IgD-negative memory B cell (primary cell): ENCODE data around the gene MCOLN2. TPM values are rescaled to one million over a fixed set of nuclear protein-coding genes. Genes with fewer than 3 reads are reported as not detected.

Experiments
- H3K27ac Mint-ChIP-seq, 3 donors: one replicate each; pipeline ENCODE4 v1.8.0; 2020 to 2022; ENCODE audit warnings: mild to moderate bottlenecking in 3 of 3, mixed read lengths in 3 of 3, moderate library complexity in 1 of 3
- H3K27me3 Mint-ChIP-seq: one replicate; pipeline ENCODE4 v1.8.0; 2021; ENCODE audit warnings: mixed read lengths
- H3K36me3 Mint-ChIP-seq: one replicate; pipeline ENCODE4 v1.8.0; 2020; ENCODE audit warnings: mild to moderate bottlenecking, mixed read lengths
- H3K4me1 Mint-ChIP-seq, 3 donors: one replicate each; pipeline ENCODE4 v1.8.0; 2020 to 2022; ENCODE audit warnings: mixed read lengths in 3 of 3, mild to moderate bottlenecking in 1 of 3
- H3K4me3 Mint-ChIP-seq, 4 donors: one replicate each; pipeline ENCODE4 v1.8.0; 2020 to 2022; ENCODE audit warnings: mild to moderate bottlenecking in 4 of 4, mixed read lengths in 4 of 4, moderate library complexity in 3 of 4
- H3K9me3 Mint-ChIP-seq, 3 donors: one replicate each; pipeline ENCODE4 v1.8.0; 2020 to 2021; ENCODE audit warnings: mixed read lengths in 3 of 3, mild to moderate bottlenecking in 1 of 3
- polyA plus RNA-seq: library from polyadenylated mRNA; unstranded; fragments of 300-500 nt; fragmentation: Illumina TruSeq; gene quantifications from one replicate; pipeline ENCODE4 v1.2.3, GENCODE V29; 2021

The MCOLN2 gene
- polyA plus RNA-seq, 1 donor from 2014 or later, result 12.4 TPM

- H3K27me3 Mint-ChIP-seq, result peaks cover 8% of the 10 kb centered on the region
- no peaks in the 10 kb centered on the region for H3K4me1 Mint-ChIP-seq
- H3K36me3 Mint-ChIP-seq, result peaks cover 7% of the 10 kb centered on the region
- peaks cover 0 to 3% (median 2%) of the 10 kb centered on the region in 3 donors for H3K9me3 Mint-ChIP-seq
- no peak overlapping the region for H3K4me3 Mint-ChIP-seq
- H3K27ac Mint-ChIP-seq, result no peak overlapping the region
Observed at GRCh38 chr1:84883286-84883685, 113.6 kb downstream of the MCOLN2 start.

DNA sequence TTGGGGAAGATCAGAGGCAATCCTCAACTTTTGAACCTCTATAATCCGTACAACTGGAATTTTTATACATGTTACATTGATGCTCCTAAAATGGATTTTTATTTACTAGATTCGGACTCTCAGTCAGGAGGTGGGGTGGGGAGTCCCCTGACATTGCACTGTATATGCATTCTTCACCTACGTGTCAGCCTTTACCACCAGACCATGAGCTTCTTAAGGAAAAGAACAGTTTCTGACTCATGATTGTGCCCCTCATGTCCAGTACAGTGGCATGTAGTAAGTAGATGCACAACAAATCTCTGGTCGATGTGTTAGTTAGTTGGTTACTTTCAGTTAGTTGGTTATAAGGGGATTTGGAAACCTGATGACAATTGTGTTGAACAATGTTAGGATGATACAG lies 119.3 kb downstream of the MCOLN2 start:
- Mint-ChIP-seq H3K27me3 (peaks cover 11% of the 10 kb centered on the region), H3K27ac (no peak overlapping the region), H3K36me3 (peaks cover 7% of the 10 kb centered on the region), H3K4me3 (no peak overlapping the region), H3K4me1 (no peaks in the 10 kb centered on the region), H3K9me3 (peaks cover 0 to 4% (median 2%) of the 10 kb centered on the region in 3 donors)

GRCh38 chr1:84876353-84876752 lies 120.6 kb downstream of the MCOLN2 start:
- no peak overlapping the region for H3K27ac Mint-ChIP-seq
- peaks cover 0 to 1% (median 0%) of the 10 kb centered on the region in 3 donors for H3K9me3 Mint-ChIP-seq
- no peaks in the 10 kb centered on the region for H3K4me1 Mint-ChIP-seq
- H3K4me3 Mint-ChIP-seq, result no peak overlapping the region
- peaks cover 12% of the 10 kb centered on the region for H3K27me3 Mint-ChIP-seq
- peaks cover 3% of the 10 kb centered on the region for H3K36me3 Mint-ChIP-seq

Other genes with a start within 250 kb of the MCOLN2 start
- gene LPAR3, start 103.9 kb downstream of the MCOLN2 start, polyA plus RNA-seq, result not detected
- 0.19 TPM for gene MCOLN3, start 51.4 kb upstream of the MCOLN2 start, polyA plus RNA-seq
- 1.2 TPM for gene SYDE2, start 203.9 kb upstream of the MCOLN2 start, polyA plus RNA-seq